DND-41 (cell line): ENCODE data around the gene TMEM181.

ENCODE experiments used
- CTCF ChIP-seq: IDR thresholded peaks from 2 replicates; pipeline ENCODE4 v1.5.1; 2012; ENCODE audit warnings: borderline replicate concordance, low read length, moderate library complexity, mild to moderate bottlenecking; ENCODE audit not compliant: poor library complexity, severe bottlenecking; ENCODE audit errors: extremely low read depth
- EZH2 ChIP-seq: IDR thresholded peaks from 3 replicates; pipeline ENCODE4 v1.6.1; 2012; ENCODE audit warnings: borderline replicate concordance, low read depth, mild to moderate bottlenecking, moderate library complexity, low read length, inconsistent platforms; ENCODE audit not compliant: severe bottlenecking

GRCh38 chr6:158575550-158575949 lies 15.7 kb downstream of the TMEM181 start:
- TF ChIP-seq CTCF: no peak
- no peak for TF ChIP-seq EZH2
